NCI-H2081 (cell line): ENCODE data around the gene JUNB.
"Not testable (repeated sequence)": the region's sequence is repeated elsewhere in the genome, so short reads cannot be mapped to it uniquely, and the experiment has no call there.

Source experiments
- DNase-seq, 2 experiments: peaks; one replicate each; lab custom pipeline; 2025; lab: John Stamatoyannopoulos, UW

Gene JUNB

DNA sequence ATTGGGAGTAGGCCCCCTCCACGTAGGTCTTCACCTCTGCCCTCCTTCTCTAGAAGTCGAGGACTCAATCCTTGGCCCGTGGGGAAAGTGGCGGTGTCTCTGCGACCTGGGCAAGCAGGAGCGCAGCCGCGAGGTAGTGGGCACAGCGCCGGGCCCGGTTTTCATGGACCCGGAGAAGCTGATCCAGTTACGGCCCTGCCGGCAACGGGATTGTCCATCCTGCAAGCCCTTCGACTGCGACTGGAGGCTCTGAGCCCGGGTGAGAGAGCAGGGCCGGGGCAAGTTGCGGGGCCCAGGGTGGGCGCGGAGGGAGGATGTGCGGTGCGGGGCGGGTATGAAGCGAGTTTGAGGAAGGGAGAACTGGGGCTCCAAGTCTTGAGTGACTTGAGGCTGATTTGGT is 12.8 kb downstream of the JUNB start:
- DNase-seq: no peak

DNA sequence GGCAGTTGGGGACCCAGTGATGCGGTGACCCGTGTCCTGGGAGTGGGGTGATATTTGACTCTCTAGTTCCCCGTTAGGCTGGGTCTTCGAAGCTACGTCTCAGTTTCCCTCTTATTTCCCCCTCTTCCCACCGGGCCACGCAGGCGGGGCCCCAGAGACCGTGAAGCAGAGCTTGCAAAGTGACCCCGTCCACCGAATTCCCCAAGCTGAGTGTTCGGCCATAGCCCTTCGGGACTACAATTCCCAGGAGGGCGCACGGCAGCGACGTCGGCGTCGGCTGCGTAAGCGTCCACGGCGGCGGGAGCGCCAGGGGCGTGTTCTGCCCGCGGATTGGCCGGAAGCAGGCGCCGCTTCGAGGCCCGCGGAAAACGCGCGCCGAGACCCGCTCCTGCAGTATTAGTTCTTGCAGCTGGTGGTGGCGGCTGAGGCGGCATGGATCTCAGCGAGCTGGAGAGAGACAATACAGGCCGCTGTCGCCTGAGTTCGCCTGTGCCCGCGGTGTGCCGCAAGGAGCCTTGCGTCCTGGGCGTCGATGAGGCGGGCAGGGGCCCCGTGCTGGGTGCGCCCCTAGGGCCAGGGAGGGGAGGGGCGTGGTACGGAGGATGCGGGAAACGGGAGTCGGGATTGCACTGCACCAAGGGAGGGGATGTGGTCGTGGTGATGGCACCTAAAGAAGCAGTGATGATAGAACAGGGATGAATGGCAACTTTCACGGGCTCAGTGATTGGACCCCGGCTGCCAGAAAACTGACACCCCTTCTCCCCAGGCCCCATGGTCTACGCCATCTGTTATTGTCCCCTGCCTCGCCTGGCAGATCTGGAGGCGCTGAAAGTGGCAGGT is 15.2 kb downstream of the JUNB start, which contains the start of gene RNASEH2A:
Gene RNASEH2A (plus strand): TSS at position 343 of the 840 bp plus-strand sequence. CDS start 90 bp downstream, at position 433.
- peak; percentile 90 to 93 for DNase-seq

DNA sequence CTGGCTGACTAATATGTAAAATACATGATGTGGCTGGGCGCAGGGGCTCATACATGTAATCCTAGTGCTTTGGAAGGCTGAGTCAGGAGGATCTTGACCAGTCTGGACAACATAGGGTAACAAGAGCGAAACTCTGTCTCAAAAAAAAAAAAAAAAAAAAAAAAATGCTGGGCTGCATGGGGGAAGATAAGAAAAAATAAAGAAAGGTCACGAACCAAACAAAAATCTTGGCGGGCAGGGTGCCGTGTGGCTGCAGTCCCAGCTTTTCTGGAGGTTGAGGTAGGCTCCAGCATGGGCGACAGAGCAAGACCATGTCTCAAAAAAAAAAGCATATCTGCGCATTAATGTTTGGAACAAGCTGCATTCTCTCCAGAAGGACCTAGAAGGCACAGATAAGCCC is 23.8 kb downstream of the JUNB start:
- DNase-seq: no peak

DNA sequence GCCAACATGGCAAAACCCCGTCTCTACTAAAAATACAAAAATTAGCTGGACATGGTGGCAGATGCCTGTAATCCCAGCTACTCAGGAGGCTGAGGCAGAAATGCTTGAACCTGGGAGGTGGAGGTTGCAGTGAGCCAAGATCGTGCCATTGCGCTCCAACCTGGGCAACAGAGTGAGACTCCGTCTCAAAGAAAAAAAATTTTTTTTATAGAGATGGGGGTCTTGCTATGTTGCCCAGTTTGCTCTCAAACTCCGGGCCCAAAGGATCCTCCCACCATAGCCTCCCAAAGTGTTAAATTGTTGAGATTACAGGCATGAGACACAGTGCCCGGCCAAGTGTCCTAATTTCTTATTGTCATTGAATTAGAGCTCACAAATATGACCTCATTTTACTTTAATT is 25.9 kb downstream of the JUNB start:
- DNase-seq: not testable (repeated sequence)

DNA sequence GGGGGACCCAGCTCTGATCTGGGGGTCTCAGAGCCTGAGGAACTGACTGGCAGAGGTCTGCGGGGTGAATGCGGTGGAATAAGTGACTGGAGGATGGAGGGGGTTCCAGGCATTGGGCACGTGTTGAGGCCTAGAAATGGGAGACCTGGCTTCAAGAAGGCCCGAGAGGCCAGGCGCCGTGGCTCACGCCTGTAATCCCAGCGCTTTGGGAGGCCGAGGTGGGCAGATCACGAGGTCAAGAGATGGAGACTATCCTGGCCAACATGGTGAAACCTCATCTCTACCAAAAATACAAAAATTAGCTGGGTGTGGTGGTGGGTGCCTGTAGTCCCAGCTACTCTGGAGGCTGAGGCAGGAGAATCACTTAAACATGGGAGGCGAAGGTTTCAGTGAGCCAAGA is 26.5 kb downstream of the JUNB start:
- not testable (repeated sequence) for DNase-seq

DNA sequence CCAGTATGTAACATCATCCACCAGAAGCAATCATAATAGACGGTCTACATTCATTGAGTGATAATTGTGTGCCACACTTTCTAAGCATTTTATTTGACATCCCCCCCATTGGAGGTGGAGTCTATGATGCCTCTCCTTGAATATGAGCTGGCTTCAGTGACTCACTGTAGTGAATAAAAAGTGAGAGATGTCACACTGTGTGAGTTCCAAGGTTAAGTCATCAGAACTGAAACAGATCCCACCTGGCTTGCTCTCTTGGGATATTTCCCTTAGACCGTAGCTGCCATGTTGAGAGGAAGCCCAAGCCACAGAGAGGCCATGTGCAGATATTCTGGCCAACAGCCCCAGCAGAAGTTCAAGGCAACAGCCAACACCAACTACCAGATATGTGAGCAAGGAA is 30.5 kb downstream of the JUNB start:
- no peak for DNase-seq

DNA sequence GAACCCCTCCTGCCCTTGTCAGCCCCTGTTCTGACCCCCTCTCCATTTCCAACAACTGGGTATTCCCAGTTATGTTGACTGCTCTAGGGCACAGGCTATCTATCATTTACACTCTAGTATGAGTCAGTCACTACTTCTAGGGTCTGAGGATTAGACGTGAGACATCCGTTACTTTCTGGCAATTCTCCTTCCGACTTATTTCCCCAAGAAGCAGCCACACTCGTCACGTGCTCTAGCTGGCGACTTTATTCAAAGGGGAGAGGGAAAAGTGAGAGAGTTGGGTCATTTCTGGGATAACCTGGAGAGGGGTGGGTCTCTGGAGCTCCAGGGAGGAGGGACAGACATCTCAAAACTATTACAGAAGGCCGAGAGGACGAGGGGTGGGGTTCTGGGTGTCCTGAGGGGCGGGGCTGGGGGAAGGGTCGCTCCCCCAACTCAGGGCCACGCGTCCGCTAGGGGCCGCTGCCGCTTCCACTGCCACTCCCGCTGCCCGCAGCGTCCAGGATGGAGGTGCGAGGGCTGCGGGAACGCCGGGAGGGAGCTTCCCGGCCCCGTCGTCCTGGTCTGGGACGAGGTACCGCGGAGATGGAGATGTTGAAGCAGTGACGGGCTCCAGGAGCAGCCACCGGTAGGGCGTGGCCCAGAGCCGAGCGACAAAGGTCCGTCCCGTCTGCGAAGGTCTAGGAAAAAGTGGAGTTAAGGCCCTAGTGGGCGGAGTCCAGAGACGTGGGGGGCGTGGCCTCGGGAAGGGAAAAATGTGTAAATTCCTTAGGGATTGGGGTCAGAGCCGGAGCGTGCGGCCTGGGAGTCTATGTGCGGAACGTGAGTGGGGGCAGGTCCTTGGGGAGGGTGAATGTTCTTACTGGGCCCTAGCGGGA is 34.2 kb downstream of the JUNB start:
- peak in 1 of 2 experiments; percentile 10 for DNase-seq

DNA sequence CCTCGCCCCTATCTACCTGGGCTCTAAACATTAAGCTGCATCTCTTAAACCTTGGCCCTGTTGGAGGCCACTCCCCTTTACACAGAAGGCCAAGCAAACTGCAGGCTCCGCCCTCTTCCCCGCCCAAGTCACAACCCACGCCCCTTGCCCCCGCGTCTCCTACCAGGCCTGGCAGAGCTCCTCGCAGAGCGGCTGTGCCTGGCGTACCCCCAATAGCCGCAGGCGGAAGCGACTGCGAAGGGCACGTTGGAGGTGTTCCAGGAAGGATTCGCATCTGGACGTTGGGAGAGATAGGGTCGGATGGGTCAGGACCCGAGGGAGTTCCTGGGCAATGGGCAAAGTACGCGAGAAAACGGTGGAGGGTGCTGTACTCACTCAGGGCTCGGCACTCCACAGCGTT is 37.2 kb downstream of the JUNB start:
- peak; percentile 30 to 54 for DNase-seq

DNA sequence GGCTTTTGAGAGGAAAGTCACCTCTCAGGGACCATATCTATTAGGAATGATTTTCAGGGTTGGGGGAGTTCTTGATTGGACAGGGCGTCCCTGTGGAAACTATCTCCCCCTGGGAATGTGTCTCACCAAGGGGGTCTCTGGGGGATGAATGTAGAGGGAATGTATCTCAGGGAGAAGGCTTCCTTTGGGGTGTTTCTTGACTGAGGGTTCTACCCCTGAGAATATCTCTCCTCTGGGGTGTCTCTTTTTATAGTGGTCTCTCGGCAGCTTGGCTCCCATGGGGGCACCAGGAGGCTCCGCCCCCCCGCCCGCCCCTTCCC is 42.1 kb downstream of the JUNB start:
- no peak for DNase-seq

DNA sequence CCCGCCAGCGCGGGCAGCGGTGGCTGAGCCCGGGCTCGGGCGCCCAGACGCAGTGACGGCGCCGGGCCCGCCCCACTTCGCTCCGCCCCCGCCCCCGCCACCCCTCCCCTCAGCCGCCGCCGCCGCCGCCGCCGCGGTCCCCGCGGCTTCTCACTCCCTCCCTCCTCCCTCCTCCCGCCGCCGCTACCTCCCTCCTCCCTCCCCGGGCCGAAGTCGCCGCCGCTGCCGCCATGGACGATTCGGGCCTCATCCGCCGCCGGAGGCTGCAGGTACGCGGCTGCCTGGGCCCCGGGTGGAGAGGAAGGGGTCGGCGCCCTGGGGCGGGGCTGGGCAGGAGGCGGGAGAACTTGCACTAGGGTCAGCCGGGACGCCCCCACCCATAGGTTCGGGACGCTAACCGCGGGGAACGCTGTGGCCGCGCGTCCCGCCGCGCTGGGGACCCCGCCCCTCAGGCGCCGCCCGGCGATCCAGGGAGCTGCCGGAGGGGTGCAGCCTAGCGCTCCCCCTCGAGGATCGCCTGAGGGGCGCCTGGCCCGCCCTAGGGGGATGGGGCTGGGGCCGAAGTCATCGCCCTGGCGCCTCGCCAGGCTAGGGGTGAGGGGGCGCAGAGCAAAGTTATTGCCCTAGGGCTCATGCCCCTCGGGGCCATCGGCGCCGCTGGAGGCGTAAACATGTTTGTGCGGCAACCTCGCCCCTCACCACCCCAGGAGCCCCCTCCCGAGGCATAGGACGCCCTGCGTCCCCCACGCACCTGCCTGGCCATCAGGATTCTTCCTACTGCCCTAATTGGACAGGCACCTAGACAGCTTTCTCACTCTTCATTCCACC is 42.7 kb downstream of the JUNB start:
- DNase-seq: peak; percentile 57 to 63

DNA sequence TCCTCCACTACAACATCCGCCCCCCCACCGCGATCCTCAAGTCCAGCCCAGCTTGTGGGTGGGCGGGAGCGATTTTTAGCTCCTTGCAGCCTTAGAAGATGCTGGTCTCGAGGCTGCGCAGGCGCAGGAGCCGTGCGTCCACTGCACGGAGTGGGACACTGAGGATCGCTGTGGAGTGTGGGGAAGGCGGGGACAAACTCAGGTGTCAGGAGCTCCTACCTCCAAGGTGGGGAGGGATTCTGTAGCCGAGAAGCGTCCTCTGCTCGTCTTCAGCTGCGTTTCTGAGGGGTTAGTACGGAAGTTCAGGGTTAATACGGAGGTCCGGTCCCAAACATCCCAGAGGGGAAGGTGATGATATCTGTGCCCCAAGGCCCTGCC is 43.3 kb downstream of the JUNB start, which contains the start of gene RTBDN:
Gene RTBDN (minus strand): TSS at position 14 of the 378 bp plus-strand sequence. CDS start 4,600 bp downstream, outside the sequence.
- DNase-seq: peak in 1 of 2 experiments; percentile 14

DNA sequence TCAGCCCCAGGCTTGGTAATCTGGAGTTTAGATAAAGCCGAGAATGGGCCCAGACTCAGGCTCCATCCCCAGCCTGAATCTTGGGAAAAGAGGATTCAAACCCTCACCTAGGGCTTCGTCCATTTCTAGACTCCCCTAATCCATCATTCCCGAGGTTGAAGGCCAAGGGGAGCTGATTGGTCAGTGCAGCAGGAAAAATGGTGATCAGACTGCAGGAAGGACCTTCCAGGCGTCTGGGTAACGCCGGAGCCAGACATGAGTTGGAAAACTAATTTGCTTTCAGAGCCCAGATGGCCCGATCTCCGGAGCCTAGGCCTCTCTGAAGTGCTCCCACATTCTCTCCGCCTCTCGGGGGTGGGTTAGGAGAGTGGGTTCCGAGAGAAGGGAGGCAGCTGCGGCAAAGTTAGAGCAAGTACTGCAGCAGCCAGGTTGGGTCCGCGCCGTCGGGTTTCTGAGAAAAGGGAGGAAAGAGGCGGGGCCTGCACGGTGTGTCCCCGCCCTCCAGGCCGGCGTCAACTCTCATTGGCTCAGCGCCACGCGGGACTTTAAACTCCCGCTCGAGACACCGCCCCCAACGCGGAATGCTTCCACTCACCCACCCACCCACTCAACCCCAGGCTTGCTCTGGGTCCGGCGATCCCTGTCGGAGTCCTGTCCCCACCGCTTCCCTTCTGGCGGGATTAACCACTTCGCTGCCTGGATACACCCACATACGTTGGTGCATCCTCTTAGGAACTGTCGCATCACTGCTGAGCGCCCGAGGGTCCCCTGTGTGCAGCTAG is 43.9 kb downstream of the JUNB start:
- no peak for DNase-seq

DNA sequence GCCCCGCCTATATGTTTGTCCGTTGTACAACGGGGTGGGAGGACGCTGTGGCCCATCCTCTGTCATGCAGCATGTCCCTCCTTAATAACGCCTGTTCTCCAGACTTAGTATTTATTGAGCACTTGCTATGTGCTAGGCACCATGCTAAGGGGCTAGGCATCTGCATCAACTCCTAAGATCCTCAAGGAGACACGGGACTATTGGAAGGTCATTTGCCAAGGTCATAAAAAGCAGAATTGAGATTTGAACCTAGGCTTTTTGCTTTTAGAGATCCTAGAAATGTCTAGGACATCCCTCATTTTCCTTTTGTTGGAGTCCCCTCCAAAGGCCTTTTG is 45.2 kb downstream of the JUNB start:
- DNase-seq: no peak

DNA sequence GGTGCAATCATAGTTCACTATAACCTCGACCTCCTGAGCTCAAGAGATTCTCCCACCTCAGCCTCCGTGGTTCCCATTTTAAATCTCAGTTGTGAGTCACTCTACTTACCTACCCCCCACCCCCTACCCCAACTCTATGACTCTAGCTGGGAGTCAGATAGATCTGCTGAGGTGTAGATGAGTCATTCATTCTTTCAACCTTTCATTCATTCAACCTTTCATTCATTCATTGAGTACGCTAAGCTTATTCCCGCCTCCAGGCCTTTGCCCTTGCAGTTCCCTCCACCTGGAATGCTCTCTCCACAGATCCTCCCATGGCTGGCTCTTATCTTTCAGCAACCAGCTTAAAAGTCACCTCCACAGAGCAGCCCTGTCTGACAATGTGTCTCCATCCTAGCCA is 45.9 kb downstream of the JUNB start:
- no peak for DNase-seq

DNA sequence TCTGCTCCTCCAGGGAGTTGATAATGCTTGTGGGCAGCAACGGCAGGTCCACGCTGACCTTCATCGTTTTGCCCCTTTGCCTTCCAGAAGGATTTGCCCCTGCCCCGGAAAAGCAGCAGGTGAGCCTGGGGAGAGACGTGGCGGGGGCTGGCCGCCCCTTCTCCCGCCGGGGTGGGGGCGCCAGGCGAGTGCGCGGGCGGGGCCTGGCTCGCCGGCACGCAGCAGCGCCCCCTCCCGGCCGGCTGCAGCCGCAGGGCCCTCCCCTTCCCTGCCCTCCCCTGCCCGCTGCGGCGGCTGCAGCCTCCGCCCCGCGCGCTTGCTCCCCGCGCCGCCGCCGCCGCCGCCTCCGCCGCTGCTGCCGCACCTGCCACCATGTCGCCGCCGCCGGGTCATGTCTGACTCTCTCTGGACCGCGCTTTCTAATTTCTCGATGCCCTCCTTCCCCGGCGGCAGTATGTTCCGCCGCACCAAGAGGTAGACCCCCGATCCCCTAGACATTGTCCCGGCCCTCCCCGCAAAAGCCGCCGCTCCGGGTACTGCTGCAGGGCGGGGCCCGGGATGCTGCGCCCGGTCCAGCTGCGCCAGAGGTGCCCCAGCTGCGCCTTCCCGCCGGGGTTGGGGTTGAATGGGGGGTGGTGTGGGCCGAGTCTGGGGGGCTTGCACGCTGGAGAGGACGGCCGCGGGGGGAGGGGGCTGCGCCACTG is 47.0 kb downstream of the JUNB start, which contains the start of gene MAST1:
Gene MAST1 (plus strand): TSS at position 334 of the 704 bp plus-strand sequence. CDS start 58 bp downstream, at position 392.
- peak; percentile 60 to 68 for DNase-seq

DNA sequence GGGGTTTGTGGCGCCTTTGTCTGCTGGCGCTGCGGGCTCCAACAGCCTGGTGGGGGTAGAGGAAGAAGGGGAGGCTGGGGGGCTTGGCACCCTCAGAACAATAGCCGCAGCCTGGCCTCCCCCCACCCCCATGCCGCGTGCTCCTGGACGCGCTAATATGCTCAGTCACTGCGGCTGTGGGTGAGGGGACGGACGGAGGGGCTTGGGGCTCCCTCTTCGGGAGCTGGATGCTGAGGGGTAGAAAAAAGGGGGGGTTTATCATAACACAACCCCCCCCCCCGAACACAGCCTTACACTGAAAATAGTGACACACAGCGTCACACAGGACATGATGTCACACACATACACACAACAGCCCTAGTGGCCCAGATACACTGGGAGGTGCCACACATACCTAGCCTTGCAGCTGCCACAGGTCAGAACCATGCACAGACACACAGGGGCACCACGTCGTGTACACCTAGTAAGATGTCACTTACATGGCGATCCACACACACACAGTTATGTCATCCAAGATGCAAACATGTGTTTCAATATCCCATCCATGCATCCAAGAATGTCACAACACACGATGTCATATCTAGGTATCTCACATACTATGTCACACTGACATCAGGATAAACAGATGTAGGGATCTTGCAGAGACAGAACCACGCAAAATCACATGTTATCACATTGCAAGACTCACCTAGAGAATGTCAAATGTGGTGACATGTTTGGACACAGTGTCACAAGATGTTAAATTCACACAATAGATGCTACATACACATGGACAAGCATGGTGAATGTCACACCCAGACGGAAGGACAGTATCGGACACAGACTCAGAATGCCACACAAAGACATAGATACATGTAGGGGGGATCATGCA is 47.8 kb downstream of the JUNB start:
- DNase-seq: peak; percentile 35 to 70

DNA sequence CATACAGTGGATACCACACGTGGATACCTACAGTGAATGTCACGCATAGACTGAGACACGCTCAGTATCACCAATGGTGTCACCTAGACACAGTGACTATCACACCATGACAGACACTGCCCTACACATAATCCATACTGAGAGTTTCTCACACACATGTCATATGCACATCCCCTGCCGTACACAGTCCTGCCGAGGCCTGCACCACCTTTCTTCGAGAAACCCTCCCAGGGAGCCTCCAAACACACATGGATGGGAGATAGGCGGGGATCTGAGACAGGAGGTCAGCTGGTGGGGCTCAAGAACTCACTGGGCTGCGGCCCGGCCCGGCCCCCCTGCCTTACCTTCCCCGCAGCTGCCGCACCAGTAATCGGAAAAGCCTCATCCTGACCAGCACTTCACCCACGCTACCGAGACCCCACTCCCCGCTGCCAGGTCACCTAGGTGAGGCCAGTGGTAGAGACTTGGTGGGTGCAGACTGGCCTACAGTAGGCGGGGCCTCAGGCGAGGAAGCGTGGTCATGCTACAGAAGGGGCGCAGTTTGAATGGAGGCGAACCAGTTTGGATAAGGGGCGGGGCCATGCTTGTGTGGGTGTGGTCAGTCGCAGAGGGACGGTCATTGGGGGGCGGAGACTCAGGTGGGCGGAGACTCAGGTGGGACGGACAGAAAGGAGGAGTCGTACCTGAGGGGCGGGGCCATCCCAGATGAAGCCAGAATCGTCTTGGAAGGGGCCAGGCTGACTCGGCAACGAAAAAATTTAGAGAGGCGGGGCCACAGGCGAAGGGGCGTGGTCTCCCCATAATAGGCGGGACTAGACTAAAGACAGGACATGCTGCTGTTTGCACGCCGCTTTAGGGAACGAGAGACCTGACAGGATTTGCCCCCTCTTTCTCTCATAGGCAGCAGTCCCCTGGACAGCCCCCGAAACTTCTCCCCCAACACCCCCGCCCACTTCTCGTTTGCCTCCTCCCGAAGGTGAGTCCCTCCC is 49.1 kb downstream of the JUNB start:
- peak in 1 of 2 experiments; percentile 43 for DNase-seq

DNA sequence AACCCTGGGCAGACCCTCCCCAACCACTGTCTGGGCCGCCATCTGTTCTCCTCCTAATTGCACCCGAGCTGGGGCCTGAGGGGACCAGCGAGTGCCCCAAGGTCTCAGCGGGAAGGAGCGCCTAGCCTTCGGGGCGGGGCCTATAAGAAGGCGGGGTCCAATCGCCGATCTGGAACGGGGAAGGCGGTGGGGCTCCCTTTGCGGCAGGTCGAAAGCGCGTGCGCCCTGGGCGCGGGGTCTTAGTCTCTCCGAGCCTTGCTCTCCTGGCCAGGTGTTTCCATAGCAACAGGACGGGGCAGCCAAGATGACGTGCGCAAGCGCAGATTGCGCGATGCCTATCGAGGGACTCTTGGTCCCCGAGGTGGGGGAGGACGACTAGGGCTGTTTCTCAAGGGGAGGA is 49.8 kb downstream of the JUNB start:
- no peak for DNase-seq
